Adipocyte (in vitro differentiated cells): ENCODE measurements around the gene CYP3A4.
A peak's percentile ranks its signal among the peaks of the same experiment; 100 is the strongest.
"Not testable (repeated sequence)": the region's sequence is repeated elsewhere in the genome, so short reads cannot be mapped to it uniquely, and the experiment has no call there.

Experiments used
- DNase-seq: peaks from one replicate; pipeline ENCODE4 v3.0.0-alpha.2; 2015; ENCODE audit warnings: low read depth
- H3K27me3 ChIP-seq: replicated peaks from 2 replicates; pipeline ENCODE4 v1.7.0; 2013; ENCODE audit warnings: mild to moderate bottlenecking, low read length, moderate library complexity; ENCODE audit not compliant: control insufficient read depth, insufficient read depth
- H3K36me3 ChIP-seq: 2 replicates; pipeline ENCODE4 v1.7.0; 2013; ENCODE audit warnings: low read length, mild to moderate bottlenecking, moderate library complexity; ENCODE audit not compliant: control insufficient read depth, insufficient read depth, severe bottlenecking
- H3K4me1 ChIP-seq: 2 replicates; pipeline ENCODE4 v1.7.0; 2013; ENCODE audit warnings: mild to moderate bottlenecking, low read length, moderate library complexity; ENCODE audit not compliant: control insufficient read depth, insufficient read depth
- H3K4me3 ChIP-seq: 2 replicates; pipeline ENCODE4 v1.7.0; 2013; ENCODE audit warnings: mild to moderate bottlenecking, low read length, moderate library complexity
- H3K9ac ChIP-seq: 2 replicates; pipeline ENCODE4 v1.7.0; 2013; ENCODE audit warnings: mild to moderate bottlenecking, low read length, moderate library complexity
- H3K9me3 ChIP-seq: 2 replicates; pipeline ENCODE4 v1.7.0; 2013; ENCODE audit warnings: mild to moderate bottlenecking, low read length, moderate library complexity; ENCODE audit not compliant: control insufficient read depth

The CYP3A4 gene

GRCh38 chr7:99748846-99749579, 35.0 kb downstream of the CYP3A4 start:
- H3K9me3 ChIP-seq, result no peaks in the 10 kb centered on the region
- no peak overlapping the region for H3K9ac ChIP-seq
- no peak for DNase-seq
- no peaks in the 10 kb centered on the region for H3K36me3 ChIP-seq
- peaks cover 3% of the 10 kb centered on the region for H3K4me1 ChIP-seq
- peaks cover 14% of the 10 kb centered on the region for H3K27me3 ChIP-seq
- H3K4me3 ChIP-seq, result no peak overlapping the region

- not testable (repeated sequence) for H3K9me3 ChIP-seq, H3K36me3 ChIP-seq, DNase-seq, H3K4me3 ChIP-seq, H3K9ac ChIP-seq, H3K4me1 ChIP-seq
- peaks cover 14% of the 10 kb centered on the region for H3K27me3 ChIP-seq
Measured at GRCh38 chr7:99746915-99747314, 37.1 kb downstream of the CYP3A4 start.

GRCh38 chr7:99745395-99745794, 38.6 kb downstream of the CYP3A4 start:
- H3K36me3 ChIP-seq, H3K9ac ChIP-seq, DNase-seq, H3K9me3 ChIP-seq, H3K4me3 ChIP-seq: not testable (repeated sequence)
- peaks cover 11% of the 10 kb centered on the region for H3K4me1 ChIP-seq
- H3K27me3 ChIP-seq, result peaks cover 11% of the 10 kb centered on the region

- no peak overlapping the region for H3K9ac ChIP-seq
- peaks cover 5% of the 10 kb centered on the region for H3K27me3 ChIP-seq
- no peak overlapping the region for H3K4me3 ChIP-seq
- no peaks in the 10 kb centered on the region for H3K9me3 ChIP-seq
- peaks cover 24% of the 10 kb centered on the region for H3K4me1 ChIP-seq
- H3K36me3 ChIP-seq, result no peaks in the 10 kb centered on the region
- no peak for DNase-seq
Measured at GRCh38 chr7:99742737-99743394, 41.1 kb downstream of the CYP3A4 start.

- no peak for DNase-seq
- no peaks in the 10 kb centered on the region for H3K27me3 ChIP-seq
- H3K36me3 ChIP-seq, result no peaks in the 10 kb centered on the region
- H3K9ac ChIP-seq, result peak overlapping the region; percentile 40
- peaks cover 26% of the 10 kb centered on the region for H3K4me1 ChIP-seq
- no peaks in the 10 kb centered on the region for H3K9me3 ChIP-seq
- no peak overlapping the region for H3K4me3 ChIP-seq
Measured at GRCh38 chr7:99741441-99741795, 42.6 kb downstream of the CYP3A4 start.

GRCh38 chr7:99740573-99741440, 43.2 kb downstream of the CYP3A4 start:
- Histone ChIP-seq H3K9ac (peak overlapping the region; percentile 40), H3K9me3 (no peaks in the 10 kb centered on the region), H3K36me3 (no peaks in the 10 kb centered on the region), H3K4me3 (no peak overlapping the region), H3K27me3 (no peaks in the 10 kb centered on the region), H3K4me1 (peaks cover 26% of the 10 kb centered on the region)
- peak; percentile 73 for DNase-seq

GRCh38 chr7:99739699-99740572, 44.0 kb downstream of the CYP3A4 start:
- Histone ChIP-seq H3K36me3 (no peaks in the 10 kb centered on the region), H3K27me3 (no peaks in the 10 kb centered on the region), H3K4me1 (peaks cover 26% of the 10 kb centered on the region), H3K9ac (peak overlapping the region; percentile 1), H3K9me3 (no peaks in the 10 kb centered on the region), H3K4me3 (peak overlapping the region; percentile 11)
- DNase-seq, result no peak

- H3K9ac ChIP-seq, result no peak overlapping the region
- H3K9me3 ChIP-seq, result no peaks in the 10 kb centered on the region
- H3K4me1 ChIP-seq, result peaks cover 26% of the 10 kb centered on the region
- H3K36me3 ChIP-seq, result no peaks in the 10 kb centered on the region
- no peaks in the 10 kb centered on the region for H3K27me3 ChIP-seq
- H3K4me3 ChIP-seq, result no peak overlapping the region
- no peak for DNase-seq
Measured at GRCh38 chr7:99737726-99738125, 46.3 kb downstream of the CYP3A4 start.

GRCh38 chr7:99736667-99737066, 47.3 kb downstream of the CYP3A4 start:
- peaks cover 26% of the 10 kb centered on the region for H3K4me1 ChIP-seq
- not testable (repeated sequence) for H3K9me3 ChIP-seq, DNase-seq, H3K4me3 ChIP-seq, H3K9ac ChIP-seq, H3K27me3 ChIP-seq, H3K36me3 ChIP-seq

GRCh38 chr7:99734987-99735386, 49.0 kb downstream of the CYP3A4 start, which contains the start of gene CYP3A7:
TSS of gene CYP3A7 (minus strand) at chr7:99735196. CDS start at chr7:99735093, 103 bp downstream.
- no peaks in the 10 kb centered on the region for H3K36me3 ChIP-seq
- no peaks in the 10 kb centered on the region for H3K9me3 ChIP-seq

More at GRCh38 chr7:99734987-99735386, 49.0 kb downstream of the CYP3A4 start, which contains the start of gene CYP3A7:
- Histone ChIP-seq H3K27me3 (no peaks in the 10 kb centered on the region), H3K4me3 (no peak within 1 kb of the TSS), H3K4me1 (peaks cover 10% of the 10 kb centered on the region), H3K9ac (no peak within 1 kb of the TSS)
- no peak for DNase-seq
